NOMO-1 treated with DMSO at 0.1 percent for 48 hours (cell line): ENCODE results near the gene ZBTB45.
"Not testable (repeated sequence)": the region's sequence is repeated elsewhere in the genome, so short reads cannot be mapped to it uniquely, and the experiment has no call there.

Experiments
- DNase-seq: peaks from one replicate; lab custom pipeline; 2025; ENCODE audit not compliant: unreplicated experiment; lab: John Stamatoyannopoulos, UW

The ZBTB45 gene

DNA sequence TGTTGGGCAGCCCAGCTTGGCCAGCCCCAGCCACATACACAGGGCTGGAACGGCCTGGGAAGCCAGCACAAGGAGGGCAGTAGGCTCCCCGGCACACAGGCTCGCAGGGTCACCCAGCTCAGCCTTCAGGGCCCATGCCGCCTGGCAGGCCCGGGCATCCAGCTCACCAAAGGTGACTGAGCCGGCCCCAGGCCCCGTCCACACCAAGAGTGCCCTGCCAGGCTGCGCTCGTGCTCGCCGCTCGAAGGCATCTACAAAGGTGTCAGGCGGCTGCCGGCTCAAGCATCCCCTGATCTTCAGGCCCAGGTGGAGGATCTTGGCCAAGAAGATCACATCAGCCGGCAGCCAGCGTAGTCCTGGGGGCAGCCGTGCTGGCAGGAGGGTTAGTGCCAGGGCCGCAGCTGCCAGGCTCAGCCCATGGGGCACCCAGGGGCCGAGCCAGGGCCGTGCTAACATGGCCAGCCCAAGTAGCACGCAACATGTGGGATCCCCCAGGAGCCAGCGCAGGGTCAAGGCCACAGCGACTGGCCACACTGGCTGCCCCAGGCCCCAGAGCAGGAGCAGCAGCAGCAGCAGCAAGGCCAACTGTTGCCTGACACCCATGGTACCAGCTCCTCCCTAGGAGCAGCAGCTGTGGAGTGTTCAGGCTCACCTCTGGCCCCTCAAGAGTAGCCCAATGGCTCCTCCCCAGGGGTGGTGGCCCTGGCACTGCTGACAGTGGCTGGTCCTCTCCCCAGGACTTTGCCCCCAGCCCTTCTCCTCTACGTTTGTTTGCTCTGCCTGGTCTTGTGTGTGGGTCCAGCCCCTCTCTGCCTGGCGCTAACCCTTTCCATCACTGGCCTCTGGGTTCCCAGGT is 8.0 kb downstream of the ZBTB45 start, which contains the start of gene SLC27A5:
SLC27A5 (minus strand) TSS at position 640 of the 856 bp plus-strand sequence; CDS start at position 603, 37 bp downstream.
- no peak for DNase-seq

DNA sequence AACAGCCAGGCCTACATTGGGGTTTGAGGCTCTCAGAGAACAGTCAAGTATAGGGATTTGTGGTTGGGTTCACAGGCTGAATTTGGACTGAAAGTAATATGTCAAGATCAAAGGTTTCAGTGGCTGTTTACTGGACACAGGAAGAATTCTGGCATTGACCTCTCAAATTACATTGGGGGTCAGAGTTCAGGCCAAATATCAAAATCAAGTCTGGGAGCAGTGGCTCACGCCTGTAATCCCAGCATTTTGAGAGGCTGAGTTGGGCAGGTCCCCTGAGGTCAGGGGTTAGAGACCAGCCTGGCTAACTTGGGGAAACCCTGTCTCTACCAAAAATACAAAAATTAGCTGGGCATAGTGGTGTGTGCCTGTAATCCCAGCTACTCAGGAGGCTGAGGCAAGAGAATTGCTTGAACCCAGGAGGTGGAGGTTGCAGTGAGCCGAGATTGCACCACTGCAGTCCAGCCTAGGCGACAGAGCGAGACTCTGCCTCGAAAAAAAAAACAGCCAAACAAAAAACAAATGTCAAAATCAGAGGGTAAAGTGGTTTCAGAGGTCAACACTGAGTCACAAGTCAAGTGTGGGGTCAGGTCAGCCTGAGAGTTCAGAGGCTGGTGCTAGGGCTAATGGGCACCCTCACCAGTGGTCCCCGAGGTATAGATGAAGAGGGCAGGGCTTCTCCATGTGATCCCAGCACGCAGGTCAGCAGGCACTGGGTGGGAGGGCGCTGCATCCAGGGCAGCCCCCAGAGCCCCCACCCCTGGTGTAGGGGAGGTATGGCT is 9.3 kb downstream of the ZBTB45 start:
- no peak for DNase-seq

DNA sequence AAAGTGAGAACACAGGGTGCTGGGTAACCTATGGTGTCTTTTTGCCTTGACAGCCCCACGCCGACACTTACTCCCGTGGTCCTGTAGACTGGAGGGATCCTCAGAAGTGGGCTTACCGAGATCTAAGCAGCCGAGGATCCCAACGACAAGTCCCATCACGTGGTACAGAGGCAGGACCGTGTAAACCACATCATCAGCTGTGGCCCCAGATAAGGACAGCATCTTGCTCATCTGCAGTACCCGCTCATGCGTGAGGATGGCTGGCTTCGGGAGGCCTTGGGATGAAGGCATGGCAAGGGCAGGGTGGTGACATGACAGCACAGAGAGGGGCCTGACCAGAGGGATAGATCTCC is 9.9 kb downstream of the ZBTB45 start:
- DNase-seq, result no peak

DNA sequence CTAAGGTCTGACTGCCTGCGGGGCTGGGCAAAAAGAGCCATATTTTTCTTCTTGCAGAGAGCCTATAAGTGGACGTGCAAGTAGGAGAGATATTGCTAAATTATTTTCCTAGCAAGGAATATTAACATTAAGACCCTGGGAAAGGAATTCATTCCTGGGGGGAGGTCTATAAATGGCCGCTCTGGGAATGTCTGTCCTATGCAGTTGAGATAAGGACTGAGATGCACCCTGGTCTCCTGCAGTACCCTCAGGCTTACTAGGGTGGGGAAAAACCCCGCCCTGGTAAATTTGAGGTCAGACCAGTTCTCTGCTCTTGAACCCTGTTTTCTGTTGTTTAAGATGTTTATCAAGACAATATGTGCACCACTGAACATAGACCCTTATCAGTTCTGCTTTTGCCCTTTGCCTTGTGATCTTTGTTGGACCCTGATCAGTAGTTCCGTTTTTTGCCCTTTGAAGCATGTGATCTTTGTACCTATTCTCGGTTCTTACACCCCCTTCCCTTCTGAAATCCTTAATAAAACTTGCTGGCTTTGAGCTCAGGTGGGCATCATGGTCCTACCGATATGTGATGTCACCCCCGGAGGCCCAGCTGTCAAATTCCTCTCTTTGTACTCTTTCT is 11.9 kb downstream of the ZBTB45 start:
- DNase-seq, result not testable (repeated sequence)

DNA sequence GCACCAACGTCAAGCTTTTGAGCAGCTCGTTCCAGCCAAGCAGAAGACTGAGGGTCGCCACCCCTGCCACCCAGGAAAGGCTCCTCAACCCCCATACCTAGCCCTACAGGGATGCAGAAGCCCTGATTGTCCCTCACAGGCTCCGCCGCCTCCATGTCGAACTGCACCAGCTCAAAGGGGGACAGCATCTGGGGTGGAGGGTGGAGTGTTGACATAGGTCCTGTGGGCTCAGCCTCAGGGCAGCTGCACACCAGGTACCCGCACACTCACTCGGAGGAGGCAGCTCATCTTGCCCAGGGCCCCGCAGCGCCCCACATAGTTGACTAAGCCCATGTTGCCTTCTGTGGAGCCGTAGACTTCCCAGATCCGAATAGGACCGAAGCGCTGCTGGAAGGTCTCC is 19.4 kb downstream of the ZBTB45 start:
- DNase-seq, result no peak

DNA sequence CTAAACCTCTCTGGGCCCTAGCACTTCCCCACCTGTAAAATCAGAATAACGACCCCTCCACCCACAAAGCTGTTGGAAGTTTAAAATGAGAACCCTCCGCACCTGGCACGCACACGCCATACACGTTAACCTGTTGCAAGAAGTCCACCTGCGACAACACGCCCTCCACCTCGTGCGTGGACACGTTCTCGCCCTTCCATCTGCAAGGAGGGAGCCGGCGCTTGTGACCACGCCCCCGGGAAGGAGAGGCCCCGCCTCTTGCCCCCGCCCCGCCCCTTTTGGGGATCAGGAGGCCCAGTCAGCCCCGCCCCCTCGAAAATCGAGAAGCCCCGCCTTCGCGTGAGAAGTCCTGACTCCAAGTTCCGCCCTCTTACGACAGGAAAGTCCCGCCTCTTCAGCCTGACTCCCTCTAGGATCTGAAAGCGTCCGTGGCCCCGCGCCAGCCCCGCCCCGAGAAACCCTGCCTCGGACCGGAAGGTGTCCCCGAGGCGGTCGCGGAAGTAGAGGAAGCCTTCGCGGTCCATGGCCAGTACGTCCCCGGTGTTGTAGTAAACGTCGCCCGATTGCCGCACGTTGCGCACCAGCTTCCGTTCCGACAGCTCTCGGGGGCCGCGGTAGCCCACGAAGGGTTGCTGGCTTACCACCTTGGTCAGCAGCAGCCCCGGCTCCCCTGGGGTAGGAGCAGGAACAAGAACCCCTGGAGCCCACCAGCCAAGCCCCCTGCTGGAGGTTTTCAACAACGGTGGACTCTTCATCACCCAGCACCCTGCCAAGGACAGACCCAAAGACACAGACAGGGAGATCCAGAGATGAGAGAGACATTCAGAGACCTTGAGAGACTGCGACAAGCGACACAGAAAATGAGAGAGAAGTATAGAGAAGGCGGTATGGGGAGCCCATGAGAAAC is 20.3 kb downstream of the ZBTB45 start:
- peak; percentile 96 for DNase-seq

DNA sequence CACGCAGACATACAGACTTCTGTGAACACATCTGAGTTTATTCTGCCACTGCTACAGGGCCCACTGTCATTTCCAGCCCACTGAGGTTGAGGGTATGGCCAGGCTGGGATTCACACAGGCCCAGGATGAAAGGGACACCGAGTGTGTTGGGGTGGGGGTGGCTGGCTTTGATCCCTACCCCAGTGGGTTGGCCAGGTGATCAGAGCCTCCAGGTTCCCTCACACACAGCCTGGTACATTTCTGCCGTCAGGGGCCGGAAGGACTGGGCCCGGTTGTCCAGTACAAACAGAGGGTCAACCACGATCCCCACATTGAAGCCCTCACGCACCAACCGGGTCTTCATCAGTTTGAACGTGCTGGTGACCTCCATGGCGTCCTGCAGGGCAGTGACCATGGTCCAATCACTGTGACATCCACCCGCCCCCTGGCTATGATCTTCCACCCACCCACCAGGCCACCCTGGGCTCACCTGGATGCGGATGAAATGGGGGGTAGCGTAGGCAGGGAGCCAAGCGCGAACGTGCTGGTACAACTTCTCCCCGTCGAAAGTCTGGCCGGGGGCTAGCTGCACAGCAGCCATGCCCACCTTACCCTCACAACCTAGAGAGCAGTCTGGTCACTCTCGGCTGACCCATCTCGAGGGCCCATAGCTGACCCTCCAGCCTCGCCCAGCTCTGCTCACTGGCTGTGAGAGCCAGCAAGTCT is 21.1 kb downstream of the ZBTB45 start:
- no peak for DNase-seq

DNA sequence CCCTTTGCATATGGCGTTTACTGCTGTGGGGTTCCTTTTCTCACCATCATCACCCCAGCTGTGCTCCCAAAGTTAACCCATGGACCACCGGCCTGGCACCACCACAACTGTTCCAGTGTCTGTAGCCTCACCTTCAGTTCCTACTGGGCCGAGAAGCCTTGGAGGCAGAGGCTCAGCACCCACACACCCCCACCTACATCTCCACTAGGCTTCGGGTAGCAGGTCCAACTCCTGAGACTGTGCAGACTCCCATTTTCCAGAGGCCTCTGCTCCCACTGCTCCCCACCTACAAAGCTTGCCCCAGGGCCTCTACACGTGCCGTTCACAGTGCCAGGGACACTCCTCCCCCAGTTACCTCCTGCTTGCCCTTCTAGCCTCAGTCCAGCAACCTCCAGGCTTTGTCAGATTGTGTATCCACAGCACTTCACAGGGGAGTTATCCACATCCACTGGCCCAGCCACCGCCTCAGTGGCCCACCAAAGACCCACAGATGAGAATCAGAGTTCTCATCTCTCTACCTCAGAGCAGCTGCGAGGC is 21.9 kb downstream of the ZBTB45 start:
- DNase-seq, result no peak

DNA sequence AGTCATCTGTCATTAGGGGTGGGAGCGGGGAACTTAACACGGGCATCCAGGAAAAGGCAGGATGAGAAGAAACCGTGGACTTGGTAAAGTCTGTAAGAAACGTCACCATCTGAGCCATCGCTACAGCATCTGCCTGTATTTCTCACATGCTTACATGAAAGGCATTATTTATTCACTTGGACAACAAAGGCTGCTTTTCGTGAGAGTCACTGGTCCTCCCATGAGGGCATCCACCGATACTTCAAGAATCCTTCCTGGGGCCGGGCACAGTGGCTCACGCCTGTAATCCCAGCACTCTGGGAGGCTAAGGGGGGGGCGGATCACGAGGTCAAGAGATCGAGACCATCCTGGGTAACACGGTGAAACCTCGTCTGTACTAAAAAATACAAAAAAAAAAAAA is 27.3 kb downstream of the ZBTB45 start:
- no peak for DNase-seq

DNA sequence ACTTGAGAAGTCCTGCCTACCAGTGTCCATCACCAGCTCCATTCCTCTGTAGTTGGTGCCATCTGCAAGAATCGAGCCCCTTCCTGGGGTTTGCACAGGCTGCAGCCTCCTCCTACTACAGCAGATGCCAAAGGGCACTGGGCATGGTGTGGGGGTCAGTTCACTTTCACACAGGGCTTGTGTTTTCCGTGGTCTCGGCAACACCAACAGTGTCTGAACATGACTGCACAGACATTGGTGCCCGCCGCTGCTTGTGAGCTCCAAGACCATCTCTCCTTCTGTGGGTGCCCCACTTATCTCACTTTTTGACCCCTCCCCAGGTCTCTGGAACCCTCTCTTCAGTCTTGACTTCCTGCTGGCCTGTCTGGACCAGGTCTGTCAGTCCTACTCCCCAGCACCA is 28.2 kb downstream of the ZBTB45 start:
- DNase-seq, result no peak

DNA sequence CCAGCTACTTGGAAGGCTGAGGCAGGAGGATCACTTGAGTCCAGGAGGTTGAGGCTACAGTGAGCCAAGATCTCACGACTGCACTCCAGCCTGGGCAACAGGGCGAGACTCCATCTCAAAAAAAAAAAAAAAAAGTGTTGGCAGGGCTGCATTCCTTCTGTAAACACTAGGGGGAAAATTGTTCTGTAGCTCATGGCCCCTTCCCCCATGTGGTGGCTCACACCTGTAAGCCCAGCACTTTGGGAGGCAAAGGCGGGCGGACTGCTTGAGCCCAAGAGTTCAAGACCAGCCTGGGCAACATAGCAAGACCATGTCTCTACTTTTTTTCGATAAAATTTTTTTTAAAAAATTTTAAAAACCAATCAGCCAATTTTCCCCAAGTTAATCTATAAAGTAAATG is 35.3 kb downstream of the ZBTB45 start:
- DNase-seq, result not testable (repeated sequence)

DNA sequence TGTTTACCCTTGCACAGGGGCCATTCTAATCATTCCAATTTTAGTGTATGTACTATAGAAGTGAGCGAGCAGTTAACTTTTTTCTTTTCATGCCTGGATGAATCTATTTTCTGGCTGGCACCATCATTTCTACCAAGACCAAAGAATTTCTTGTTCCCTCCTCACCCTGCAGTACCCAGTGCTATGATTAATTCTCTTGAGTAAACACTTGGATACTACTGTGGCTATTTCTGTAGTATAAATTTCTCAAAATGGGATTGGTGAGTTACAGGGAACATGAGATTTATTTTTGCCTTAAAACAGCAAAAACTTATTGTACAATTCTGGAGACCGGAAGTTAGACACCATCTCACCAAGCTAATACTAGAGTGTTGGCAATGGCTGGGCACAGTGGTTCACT is 35.8 kb downstream of the ZBTB45 start:
- no peak for DNase-seq

DNA sequence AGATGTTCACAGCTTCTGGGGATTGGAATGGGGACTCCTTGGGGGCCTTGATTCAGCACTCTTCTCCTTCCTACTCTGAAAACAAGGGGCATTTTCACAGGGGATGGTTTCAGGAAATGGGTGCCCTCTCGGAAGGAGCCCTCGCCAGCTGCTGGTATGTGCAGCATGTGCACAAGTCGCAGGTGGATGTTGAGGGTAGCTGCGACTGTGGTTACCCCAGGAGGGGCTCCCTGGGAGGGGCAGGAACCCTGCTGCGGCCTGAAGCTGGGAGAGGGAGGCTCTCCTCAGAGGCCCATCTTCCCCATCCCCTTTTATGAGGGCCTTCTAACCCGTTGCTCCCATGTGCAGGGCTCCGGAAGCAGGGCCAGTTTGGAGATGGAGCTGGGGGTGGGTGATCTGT is 37.2 kb downstream of the ZBTB45 start:
- DNase-seq, result no peak

DNA sequence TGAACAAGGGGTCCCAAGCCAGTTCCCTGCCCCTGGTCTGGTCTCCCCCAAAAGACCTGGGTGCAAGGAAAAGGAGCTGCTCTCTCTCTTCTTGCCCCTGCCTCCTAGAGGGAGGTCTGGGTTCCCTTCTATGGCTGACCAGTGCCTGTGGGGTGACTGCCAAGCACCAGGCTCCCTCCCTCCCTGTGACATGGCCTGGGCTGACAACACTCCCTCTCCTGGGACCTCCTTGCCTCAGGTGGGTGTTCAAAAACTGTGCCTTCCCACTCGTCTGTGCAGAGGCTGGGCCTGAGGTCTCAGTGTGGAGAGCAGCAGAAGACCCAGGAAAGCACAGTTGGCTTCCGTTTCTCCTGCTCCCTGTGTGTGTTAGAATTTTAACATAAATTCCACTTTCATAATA is 38.8 kb downstream of the ZBTB45 start:
- DNase-seq, result no peak

DNA sequence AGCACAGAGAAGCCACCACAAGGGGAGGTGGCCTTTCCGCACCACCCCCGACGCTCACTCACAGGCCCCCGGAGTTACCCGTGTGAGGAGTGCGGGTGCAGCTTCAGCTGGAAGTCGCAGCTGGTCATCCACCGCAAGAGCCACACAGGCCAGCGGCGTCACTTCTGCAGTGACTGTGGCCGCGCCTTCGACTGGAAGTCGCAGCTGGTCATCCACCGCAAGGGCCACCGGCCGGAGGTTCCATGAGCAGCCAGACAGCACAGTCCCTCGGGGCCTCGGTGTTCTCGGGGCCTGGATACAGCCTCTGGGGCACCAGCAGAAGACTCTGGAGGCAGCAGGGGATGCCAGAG is 39.2 kb downstream of the ZBTB45 start:
- DNase-seq, result no peak

DNA sequence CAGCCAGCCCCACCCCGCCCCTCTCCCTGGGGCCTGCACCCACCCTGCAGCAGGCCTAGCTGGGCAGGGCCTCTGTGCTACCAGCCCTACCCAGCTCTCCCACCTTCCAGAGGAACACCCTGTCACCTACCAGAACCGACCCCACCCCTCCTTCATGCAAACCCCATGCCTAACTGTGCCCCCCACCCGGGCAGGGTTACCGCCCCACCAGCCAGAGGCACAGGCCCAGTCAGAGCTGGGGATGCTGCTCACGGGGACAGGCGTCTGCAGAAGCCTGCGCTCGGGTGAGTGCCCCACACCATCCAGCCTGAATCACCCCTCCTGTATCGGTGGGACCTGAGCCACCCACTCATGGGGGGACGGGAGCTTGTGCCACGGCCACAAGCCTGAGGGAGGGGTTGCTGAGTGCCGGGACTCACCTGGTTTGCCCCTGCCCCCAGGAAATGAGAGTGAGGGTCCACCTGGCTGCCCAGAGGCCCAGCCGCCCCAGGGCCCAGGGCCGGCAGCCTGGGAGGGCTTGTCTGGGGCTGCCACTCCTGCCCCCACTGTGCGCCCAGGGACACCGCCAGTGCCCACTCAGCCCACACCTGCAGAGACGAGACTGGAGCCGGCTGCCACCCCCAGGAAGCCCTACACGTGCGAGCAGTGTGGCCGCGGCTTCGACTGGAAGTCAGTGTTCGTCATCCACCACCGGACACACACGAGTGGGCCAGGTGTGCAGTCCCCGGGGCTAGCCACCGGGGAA is 39.7 kb downstream of the ZBTB45 start:
- no peak for DNase-seq

DNA sequence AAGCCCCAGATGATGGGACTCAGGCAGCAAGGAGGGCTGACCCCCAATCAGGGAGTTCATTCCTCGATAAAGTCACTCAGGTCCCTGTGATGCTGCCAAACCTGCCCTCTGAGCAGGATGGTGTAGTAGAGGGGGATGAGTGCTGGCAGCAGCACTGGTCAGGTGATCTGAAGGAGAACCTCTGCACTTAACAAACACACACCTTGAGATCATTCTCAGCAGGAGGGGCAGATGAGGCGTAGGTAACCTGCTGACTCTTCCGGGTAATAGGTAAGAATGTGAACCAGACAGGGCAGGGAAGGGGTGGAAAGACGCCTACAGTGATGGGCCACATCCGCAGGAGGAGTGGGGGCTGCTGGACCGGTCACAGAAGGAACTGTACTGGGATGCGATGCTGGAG is 40.3 kb downstream of the ZBTB45 start:
- no peak for DNase-seq

DNA sequence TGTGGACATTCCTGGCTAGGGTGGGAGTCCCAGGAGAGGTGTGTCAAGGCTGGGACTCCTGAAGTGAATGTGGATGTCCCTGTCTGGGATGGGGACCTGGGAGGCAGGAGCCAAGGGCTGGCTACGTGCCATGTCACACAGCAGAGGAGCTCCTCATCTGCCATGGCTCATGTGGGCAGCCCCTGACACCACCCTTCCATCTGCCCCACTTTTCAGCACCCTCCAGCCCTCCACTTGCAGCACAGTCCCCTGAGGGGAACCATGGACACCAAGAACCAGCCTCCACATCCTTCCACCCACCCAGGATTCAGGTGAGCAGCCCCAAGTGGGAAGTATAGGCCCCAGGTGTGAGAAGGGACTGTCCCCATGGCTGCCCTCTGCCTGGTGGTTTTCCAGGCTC is 41.7 kb downstream of the ZBTB45 start:
- DNase-seq, result no peak

DNA sequence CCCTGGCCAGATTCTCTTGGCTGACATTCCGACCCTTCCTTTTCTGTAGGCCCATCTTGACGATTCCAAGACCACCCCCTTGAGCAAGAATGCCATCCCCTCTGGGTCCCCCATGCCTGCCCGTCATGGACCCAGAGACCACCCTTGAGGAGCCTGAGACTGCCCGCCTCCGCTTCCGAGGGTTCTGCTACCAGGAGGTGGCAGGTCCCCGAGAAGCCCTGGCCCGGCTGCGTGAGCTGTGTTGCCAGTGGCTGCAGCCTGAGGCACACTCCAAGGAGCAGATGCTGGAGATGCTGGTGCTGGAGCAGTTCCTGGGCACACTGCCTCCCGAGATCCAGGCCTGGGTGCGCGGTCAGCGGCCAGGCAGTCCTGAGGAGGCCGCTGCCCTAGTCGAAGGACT is 42.5 kb downstream of the ZBTB45 start:
- no peak for DNase-seq
